Measurements from ENCODE around the gene ITGA2. TPM values are rescaled to one million over a fixed set of nuclear protein-coding genes. Genes with fewer than 3 reads are reported as not detected.

The ITGA2 gene
- total RNA-seq, 4 donors from 2014 or later: 5.0 to 22.5 (median 17.4) TPM

GRCh38 chr5:53011233-53011632 lies 22.1 kb downstream of the ITGA2 start:
- TF ChIP-seq CTCF (IDR thresholded peaks at IDR 0.05): no peak
- TF ChIP-seq POLR2A (IDR thresholded peaks at IDR 0.05): no peak
- Histone ChIP-seq H3K4me1 (no peaks in the 10 kb centered on the region), H3K36me3 (no peaks in the 10 kb centered on the region), H3K9me3 (no peaks in the 10 kb centered on the region), H3K27ac (no peak overlapping the region), H3K27me3 (no peaks in the 10 kb centered on the region), H3K4me3 (no peak overlapping the region)
- no peak for DNase-seq

- no peak for DNase-seq
- TF ChIP-seq CTCF (IDR thresholded peaks at IDR 0.05) (no peak), POLR2A (IDR thresholded peaks at IDR 0.05) (no peak)
- Histone ChIP-seq H3K27me3 (no peaks in the 10 kb centered on the region), H3K36me3 (no peaks in the 10 kb centered on the region), H3K27ac (no peak overlapping the region), H3K9me3 (no peaks in the 10 kb centered on the region), H3K4me3 (no peak overlapping the region), H3K4me1 (no peaks in the 10 kb centered on the region)
Observed at GRCh38 chr5:53013857-53014256, 24.7 kb downstream of the ITGA2 start.

- Histone ChIP-seq H3K36me3 (no peaks in the 10 kb centered on the region), H3K27me3 (no peaks in the 10 kb centered on the region), H3K4me1 (peaks cover 0 to 7% (median 0%) of the 10 kb centered on the region in 4 donors), H3K4me3 (no peak overlapping the region), H3K27ac (no peak overlapping the region), H3K9me3 (no peaks in the 10 kb centered on the region)
- no peak for TF ChIP-seq POLR2A (IDR thresholded peaks at IDR 0.05)
- no peak for TF ChIP-seq CTCF (IDR thresholded peaks at IDR 0.05)
- peak in 1 of 3 donors; percentile 57 for DNase-seq
Observed at GRCh38 chr5:53017383-53017782, 28.2 kb downstream of the ITGA2 start.

GRCh38 chr5:53017794-53018391 lies 28.7 kb downstream of the ITGA2 start:
- no peak for DNase-seq
- Histone ChIP-seq H3K4me3 (no peak overlapping the region), H3K27me3 (no peaks in the 10 kb centered on the region), H3K36me3 (no peaks in the 10 kb centered on the region), H3K4me1 (peaks cover 0 to 11% (median 0%) of the 10 kb centered on the region in 4 donors), H3K27ac (no peak overlapping the region), H3K9me3 (no peaks in the 10 kb centered on the region)
- TF ChIP-seq CTCF (IDR thresholded peaks at IDR 0.05): no peak
- TF ChIP-seq POLR2A (IDR thresholded peaks at IDR 0.05): no peak

GRCh38 chr5:53019320-53019719 lies 30.2 kb downstream of the ITGA2 start:
- Histone ChIP-seq H3K9me3 (no peaks in the 10 kb centered on the region), H3K27ac (no peak overlapping the region)
- TF ChIP-seq POLR2A (IDR thresholded peaks at IDR 0.05) (no peak), CTCF (IDR thresholded peaks at IDR 0.05) (peak in 1 of 6 experiments; percentile 11)

More at GRCh38 chr5:53019320-53019719, 30.2 kb downstream of the ITGA2 start:
- Histone ChIP-seq H3K4me3 (no peak overlapping the region), H3K27me3 (no peaks in the 10 kb centered on the region), H3K4me1 (peaks cover 0 to 11% (median 0%) of the 10 kb centered on the region in 4 donors), H3K36me3 (no peaks in the 10 kb centered on the region)
- no peak for DNase-seq

Data from Peyer's patch (tissue), 4 donors.